ENCODE data around the gene ZBTB32.

The ZBTB32 gene

DNA sequence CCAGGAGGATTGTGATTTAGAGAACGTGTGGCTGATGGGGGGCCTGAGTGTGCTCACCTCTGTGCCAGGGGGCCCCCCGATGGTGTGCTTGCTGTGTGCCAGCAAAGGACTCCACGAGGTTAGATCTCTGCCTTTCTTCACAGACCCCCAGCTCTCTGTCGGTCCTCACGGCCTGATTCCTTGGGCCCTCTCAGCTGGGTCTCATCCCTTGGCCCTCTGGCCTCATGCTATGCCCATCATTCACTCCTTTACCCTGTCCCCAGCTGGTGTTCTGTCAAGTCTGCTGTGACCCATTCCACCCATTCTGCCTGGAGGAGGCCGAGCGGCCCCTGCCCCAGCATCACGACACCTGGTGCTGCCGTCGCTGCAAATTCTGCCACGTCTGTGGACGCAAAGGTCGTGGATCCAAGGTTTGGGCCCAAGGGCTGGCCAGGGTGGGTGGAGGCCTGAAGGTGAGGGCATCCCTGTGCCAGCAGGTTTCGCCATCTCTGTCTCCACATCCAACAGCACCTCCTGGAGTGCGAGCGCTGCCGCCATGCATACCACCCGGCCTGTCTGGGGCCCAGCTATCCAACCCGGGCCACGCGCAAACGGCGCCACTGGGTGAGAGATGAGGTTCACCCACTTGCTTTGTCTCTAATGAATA, 21.0 kb downstream of the ZBTB32 start:
- no peak for DNase-seq
- no peaks in the 10 kb centered on the region for H3K4me1 ChIP-seq
- peaks cover 88% of the 10 kb centered on the region for H3K36me3 ChIP-seq
- TF ChIP-seq, protein P1, sequence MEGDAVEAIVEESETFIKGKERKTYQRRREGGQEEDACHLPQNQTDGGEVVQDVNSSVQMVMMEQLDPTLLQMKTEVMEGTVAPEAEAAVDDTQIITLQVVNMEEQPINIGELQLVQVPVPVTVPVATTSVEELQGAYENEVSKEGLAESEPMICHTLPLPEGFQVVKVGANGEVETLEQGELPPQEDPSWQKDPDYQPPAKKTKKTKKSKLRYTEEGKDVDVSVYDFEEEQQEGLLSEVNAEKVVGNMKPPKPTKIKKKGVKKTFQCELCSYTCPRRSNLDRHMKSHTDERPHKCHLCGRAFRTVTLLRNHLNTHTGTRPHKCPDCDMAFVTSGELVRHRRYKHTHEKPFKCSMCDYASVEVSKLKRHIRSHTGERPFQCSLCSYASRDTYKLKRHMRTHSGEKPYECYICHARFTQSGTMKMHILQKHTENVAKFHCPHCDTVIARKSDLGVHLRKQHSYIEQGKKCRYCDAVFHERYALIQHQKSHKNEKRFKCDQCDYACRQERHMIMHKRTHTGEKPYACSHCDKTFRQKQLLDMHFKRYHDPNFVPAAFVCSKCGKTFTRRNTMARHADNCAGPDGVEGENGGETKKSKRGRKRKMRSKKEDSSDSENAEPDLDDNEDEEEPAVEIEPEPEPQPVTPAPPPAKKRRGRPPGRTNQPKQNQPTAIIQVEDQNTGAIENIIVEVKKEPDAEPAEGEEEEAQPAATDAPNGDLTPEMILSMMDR (IDR thresholded peaks at IDR 0.05; ENCODE audit: low read depth, low read length), result no peak
- H3K9me3 ChIP-seq, result no peaks in the 10 kb centered on the region
- no peak overlapping the region for H3K4me3 ChIP-seq (ENCODE audit: low read depth, low read length)
- H3K27me3 ChIP-seq, result no peaks in the 10 kb centered on the region

DNA sequence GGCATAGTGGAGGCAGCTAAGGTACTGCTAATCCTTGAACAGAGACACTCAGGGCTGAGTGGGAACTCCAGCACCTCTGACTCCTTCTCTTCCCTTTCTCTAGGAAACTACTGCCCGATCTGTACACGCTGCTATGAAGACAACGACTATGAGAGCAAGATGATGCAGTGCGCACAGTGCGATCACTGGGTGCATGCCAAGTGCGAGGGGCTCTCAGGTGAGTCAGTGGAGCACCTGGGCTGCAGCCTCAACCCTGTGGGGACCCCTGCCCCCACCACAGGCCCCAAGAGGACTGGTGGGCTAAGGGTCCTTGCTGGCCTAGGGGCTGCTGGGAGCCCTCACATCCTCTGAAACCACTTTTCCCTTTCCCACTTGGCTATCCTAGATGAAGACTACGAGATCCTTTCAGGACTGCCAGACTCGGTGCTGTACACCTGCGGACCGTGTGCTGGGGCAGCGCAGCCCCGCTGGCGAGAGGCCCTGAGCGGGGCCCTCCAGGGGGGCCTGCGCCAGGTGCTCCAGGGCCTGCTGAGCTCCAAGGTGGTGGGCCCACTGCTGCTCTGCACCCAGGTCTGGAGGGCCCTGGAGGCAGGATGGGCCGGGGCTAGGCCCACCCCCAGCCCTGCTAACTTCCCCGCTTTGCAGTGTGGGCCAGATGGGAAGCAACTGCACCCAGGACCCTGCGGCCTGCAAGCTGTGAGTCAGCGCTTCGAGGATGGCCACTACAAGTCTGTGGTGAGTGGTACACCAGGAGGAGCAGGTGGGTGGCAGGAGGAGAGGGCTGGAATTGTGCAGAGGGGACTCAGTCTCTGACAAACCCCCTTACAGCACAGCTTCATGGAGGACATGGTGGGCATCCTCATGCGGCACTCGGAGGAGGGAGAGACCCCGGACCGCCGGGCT, 22.9 kb downstream of the ZBTB32 start:
- DNase-seq, result no peak
- TF ChIP-seq, protein P1 (IDR thresholded peaks at IDR 0.05; ENCODE audit: low read depth, low read length), result no peak
- H3K27me3 ChIP-seq, result no peaks in the 10 kb centered on the region
- no peaks in the 10 kb centered on the region for H3K9me3 ChIP-seq
- no peak overlapping the region for H3K4me3 ChIP-seq (ENCODE audit: low read depth, low read length)
- peaks cover 97% of the 10 kb centered on the region for H3K36me3 ChIP-seq
- no peaks in the 10 kb centered on the region for H3K4me1 ChIP-seq

DNA sequence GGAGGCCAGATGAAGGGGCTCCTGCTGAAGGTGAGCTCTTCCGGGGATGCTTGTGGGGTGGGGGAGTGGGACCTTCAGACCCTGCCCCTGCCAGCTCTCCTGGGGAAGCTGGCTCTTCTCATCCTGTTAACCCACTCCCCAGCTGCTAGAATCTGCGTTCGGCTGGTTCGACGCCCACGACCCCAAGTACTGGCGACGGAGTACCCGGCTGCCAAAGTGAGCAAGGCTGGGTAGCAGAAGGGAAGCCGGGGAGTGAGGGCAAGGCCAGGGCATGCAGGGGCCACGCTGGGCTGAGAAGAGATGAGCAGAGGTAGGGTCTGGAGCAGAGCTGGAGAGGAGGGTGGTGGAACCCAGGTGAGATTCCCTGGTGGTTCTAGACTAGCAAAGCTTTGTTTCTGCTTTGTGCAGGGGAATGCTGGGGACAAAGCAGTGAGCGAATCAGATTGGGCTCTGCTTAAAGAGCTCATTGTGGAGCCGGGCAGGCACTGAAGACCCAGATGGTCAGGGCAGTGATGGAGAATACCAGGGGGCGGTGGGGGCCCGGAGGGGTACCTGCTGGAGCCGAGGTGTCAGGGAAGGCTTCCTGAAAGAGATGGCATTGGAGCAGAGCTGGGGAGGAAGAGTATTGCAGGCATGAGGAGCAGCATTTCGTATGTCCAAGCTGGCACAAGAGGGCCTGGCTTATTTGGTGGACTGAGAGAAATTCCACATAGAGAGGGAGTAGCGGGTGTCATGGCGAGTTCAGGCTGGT, 23.8 kb downstream of the ZBTB32 start:
- Histone ChIP-seq H3K9me3 (no peaks in the 10 kb centered on the region), H3K4me1 (no peaks in the 10 kb centered on the region), H3K27me3 (no peaks in the 10 kb centered on the region), H3K4me3 (ENCODE audit: low read depth, low read length) (no peak overlapping the region), H3K36me3 (peaks cover 95% of the 10 kb centered on the region)
- no peak for DNase-seq
- TF ChIP-seq, protein P1 (IDR thresholded peaks at IDR 0.05; ENCODE audit: low read depth, low read length), result no peak

DNA sequence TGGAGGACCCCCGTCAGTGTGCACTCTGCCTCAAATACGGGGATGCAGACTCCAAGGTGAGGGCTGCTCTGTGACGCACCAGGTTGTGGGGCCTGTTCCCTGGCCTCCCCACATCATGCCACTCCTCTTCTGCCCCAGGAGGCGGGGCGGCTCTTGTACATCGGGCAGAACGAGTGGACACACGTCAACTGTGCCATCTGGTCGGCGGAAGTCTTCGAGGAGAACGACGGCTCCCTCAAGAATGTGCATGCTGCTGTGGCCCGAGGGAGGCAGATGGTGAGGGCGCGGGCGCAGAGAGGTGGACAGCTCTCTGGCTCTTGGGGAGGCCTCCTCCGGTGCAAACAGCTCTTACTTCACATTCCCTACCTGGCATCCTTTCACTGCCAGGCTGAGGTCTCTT, 24.7 kb downstream of the ZBTB32 start:
- no peak for DNase-seq
- H3K4me1 ChIP-seq, result no peaks in the 10 kb centered on the region
- H3K9me3 ChIP-seq, result no peaks in the 10 kb centered on the region
- peaks cover 93% of the 10 kb centered on the region for H3K36me3 ChIP-seq
- no peak overlapping the region for H3K4me3 ChIP-seq (ENCODE audit: low read depth, low read length)
- TF ChIP-seq, protein P1 (IDR thresholded peaks at IDR 0.05; ENCODE audit: low read depth, low read length), result no peak
- H3K27me3 ChIP-seq, result no peaks in the 10 kb centered on the region

DNA sequence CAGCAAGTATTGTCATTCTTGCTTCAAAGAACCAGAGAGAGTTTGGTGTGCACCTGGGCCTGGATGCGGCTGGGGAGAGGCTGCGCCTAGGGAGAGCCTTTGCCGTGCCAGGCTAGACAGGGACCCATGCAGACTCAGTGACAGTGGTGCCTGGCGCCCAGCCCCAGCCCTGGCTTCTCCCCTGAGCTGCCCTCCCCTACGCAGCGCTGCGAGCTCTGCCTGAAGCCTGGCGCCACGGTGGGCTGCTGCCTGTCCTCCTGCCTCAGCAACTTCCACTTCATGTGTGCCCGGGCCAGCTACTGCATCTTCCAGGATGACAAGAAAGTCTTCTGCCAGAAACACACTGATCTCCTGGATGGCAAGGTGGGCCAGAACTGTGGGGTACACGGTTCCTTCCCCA, 25.4 kb downstream of the ZBTB32 start:
- TF ChIP-seq, protein P1 (IDR thresholded peaks at IDR 0.05; ENCODE audit: low read depth, low read length), result no peak
- Histone ChIP-seq H3K4me3 (ENCODE audit: low read depth, low read length) (no peak overlapping the region), H3K9me3 (no peaks in the 10 kb centered on the region), H3K4me1 (no peaks in the 10 kb centered on the region), H3K27me3 (no peaks in the 10 kb centered on the region), H3K36me3 (peaks cover 93% of the 10 kb centered on the region)
- DNase-seq, result no peak

All from BE2C (cell line).